WTC11 (cell line): Measurements from ENCODE around the gene UTP3.

Experiments used
- CDX4 ChIP-seq: fragments of 250-450 bp; sonication (Bioruptor Pico); IDR thresholded peaks from 2 replicates; pipeline ENCODE4 v1.9.0; 2021; ENCODE audit warnings: moderate library complexity, mild to moderate bottlenecking, inconsistent platforms, borderline replicate concordance
- CREB1 ChIP-seq: sonication (generic); formaldehyde crosslinking; IDR thresholded peaks from 2 replicates; pipeline ENCODE4 v1.8.0; 2023; ENCODE audit warnings: mild to moderate bottlenecking, missing genetic modification reagents
- ELF4 ChIP-seq: sonication (generic); formaldehyde crosslinking; IDR thresholded peaks from 2 replicates; pipeline ENCODE4 v1.8.1; 2022; ENCODE audit warnings: low read depth, mild to moderate bottlenecking, moderate library complexity, missing genetic modification reagents
- ERG ChIP-seq: fragments of 250-450 bp; sonication (Bioruptor Pico); IDR thresholded peaks from 2 replicates; pipeline ENCODE4 v1.8.0; 2021; ENCODE audit warnings: mild to moderate bottlenecking
- IRF2 ChIP-seq: sonication (generic); formaldehyde crosslinking; IDR thresholded peaks from 2 replicates; pipeline ENCODE4 v1.8.0; 2022; ENCODE audit warnings: low read depth, missing genetic modification reagents, borderline replicate concordance
- SMAD3 ChIP-seq: sonication (generic); formaldehyde crosslinking; IDR thresholded peaks from 2 replicates; pipeline ENCODE4 v1.8.0; 2022; ENCODE audit warnings: missing genetic modification reagents, mild to moderate bottlenecking, borderline replicate concordance
- ZNF121 ChIP-seq: sonication (generic); formaldehyde crosslinking; IDR thresholded peaks from 2 replicates; pipeline ENCODE4 v1.8.0; 2023; ENCODE audit warnings: missing genetic modification reagents
- ZNF232 ChIP-seq: sonication (generic); formaldehyde crosslinking; IDR thresholded peaks from 2 replicates; pipeline ENCODE4 v1.8.0; 2022; ENCODE audit warnings: mild to moderate bottlenecking, missing genetic modification reagents
- ZNF423 ChIP-seq: fragments of 250-450 bp; sonication (Bioruptor Pico); IDR thresholded peaks from 2 replicates; pipeline ENCODE4 v2.1.2; 2022; ENCODE audit warnings: mild to moderate bottlenecking, moderate library complexity
- TF ChIP-seq, protein P1 (sequence below): fragments of 200-600 bp; IDR thresholded peaks from 2 replicates; pipeline ENCODE4 v1.8.0; 2022; ENCODE audit warnings: antibody characterized with exemption
- TF ChIP-seq, protein P2 (sequence below): sonication (generic); formaldehyde crosslinking; IDR thresholded peaks from 2 replicates; pipeline ENCODE4 v1.8.0; 2022; ENCODE audit warnings: mild to moderate bottlenecking, missing genetic modification reagents
- TF ChIP-seq, protein P3 (sequence below): sonication (generic); formaldehyde crosslinking; IDR thresholded peaks from 2 replicates; pipeline ENCODE4 v1.8.0; 2023; ENCODE audit warnings: missing genetic modification reagents, mild to moderate bottlenecking, borderline replicate concordance
- TF ChIP-seq, protein P4 (sequence below): sonication (generic); formaldehyde crosslinking; IDR thresholded peaks from 2 replicates; pipeline ENCODE4 v1.8.1; 2022; ENCODE audit warnings: low read depth, mild to moderate bottlenecking, moderate library complexity, missing genetic modification reagents, borderline replicate concordance

DNA sequence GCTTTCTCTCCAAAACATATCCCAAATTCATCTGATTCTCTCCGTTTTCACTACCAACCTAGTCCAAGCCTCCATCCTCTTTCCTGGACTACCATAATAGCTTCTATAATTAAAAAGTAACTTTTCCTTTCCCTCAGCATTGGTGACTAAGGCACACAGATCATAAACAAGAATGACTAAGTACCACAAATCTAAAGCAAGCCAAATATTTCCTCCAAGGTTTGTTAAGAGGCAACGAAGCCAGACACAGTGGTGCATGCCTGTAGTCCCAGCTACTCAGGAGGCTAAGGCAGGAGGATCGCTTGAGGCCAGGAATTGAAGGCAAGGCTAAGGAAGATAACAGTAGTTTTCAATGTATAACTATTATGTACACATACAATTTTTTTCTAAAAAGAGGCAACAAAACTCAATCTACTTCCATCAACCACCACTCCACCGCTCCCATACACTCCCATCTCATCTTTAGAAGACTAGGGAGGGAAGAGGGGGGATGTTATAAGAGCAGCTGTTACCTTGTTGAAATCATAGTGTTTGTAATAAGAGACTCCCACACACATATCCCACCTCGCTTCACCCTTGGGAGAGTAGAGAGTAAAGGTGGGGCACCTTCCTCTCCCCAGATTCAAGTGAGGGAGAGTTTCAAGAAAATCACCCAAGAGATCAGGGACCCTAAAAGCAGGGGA is 17.9 kb upstream of the UTP3 start:
- TF ChIP-seq ERG (CRISPR knock-in tag) = no peak
- TF ChIP-seq ZNF423 (CRISPR knock-in tag) = no peak
- no peak for TF ChIP-seq ELF4 (CRISPR knock-in tag)
- TF ChIP-seq, protein P1, sequence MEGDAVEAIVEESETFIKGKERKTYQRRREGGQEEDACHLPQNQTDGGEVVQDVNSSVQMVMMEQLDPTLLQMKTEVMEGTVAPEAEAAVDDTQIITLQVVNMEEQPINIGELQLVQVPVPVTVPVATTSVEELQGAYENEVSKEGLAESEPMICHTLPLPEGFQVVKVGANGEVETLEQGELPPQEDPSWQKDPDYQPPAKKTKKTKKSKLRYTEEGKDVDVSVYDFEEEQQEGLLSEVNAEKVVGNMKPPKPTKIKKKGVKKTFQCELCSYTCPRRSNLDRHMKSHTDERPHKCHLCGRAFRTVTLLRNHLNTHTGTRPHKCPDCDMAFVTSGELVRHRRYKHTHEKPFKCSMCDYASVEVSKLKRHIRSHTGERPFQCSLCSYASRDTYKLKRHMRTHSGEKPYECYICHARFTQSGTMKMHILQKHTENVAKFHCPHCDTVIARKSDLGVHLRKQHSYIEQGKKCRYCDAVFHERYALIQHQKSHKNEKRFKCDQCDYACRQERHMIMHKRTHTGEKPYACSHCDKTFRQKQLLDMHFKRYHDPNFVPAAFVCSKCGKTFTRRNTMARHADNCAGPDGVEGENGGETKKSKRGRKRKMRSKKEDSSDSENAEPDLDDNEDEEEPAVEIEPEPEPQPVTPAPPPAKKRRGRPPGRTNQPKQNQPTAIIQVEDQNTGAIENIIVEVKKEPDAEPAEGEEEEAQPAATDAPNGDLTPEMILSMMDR = no peak
- no peak for TF ChIP-seq CREB1 (CRISPR knock-in tag)
- no peak for TF ChIP-seq ZNF232
- no peak for TF ChIP-seq SMAD3 (CRISPR knock-in tag)
- TF ChIP-seq IRF2 (CRISPR knock-in tag) = no peak
- TF ChIP-seq, protein P2, sequence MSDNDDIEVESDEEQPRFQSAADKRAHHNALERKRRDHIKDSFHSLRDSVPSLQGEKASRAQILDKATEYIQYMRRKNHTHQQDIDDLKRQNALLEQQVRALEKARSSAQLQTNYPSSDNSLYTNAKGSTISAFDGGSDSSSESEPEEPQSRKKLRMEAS = no peak
- TF ChIP-seq, protein P3, sequence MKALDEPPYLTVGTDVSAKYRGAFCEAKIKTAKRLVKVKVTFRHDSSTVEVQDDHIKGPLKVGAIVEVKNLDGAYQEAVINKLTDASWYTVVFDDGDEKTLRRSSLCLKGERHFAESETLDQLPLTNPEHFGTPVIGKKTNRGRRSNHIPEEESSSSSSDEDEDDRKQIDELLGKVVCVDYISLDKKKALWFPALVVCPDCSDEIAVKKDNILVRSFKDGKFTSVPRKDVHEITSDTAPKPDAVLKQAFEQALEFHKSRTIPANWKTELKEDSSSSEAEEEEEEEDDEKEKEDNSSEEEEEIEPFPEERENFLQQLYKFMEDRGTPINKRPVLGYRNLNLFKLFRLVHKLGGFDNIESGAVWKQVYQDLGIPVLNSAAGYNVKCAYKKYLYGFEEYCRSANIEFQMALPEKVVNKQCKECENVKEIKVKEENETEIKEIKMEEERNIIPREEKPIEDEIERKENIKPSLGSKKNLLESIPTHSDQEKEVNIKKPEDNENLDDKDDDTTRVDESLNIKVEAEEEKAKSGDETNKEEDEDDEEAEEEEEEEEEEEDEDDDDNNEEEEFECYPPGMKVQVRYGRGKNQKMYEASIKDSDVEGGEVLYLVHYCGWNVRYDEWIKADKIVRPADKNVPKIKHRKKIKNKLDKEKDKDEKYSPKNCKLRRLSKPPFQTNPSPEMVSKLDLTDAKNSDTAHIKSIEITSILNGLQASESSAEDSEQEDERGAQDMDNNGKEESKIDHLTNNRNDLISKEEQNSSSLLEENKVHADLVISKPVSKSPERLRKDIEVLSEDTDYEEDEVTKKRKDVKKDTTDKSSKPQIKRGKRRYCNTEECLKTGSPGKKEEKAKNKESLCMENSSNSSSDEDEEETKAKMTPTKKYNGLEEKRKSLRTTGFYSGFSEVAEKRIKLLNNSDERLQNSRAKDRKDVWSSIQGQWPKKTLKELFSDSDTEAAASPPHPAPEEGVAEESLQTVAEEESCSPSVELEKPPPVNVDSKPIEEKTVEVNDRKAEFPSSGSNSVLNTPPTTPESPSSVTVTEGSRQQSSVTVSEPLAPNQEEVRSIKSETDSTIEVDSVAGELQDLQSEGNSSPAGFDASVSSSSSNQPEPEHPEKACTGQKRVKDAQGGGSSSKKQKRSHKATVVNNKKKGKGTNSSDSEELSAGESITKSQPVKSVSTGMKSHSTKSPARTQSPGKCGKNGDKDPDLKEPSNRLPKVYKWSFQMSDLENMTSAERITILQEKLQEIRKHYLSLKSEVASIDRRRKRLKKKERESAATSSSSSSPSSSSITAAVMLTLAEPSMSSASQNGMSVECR (CRISPR knock-in tag) = no peak
- TF ChIP-seq CDX4 (CRISPR knock-in tag) = no peak
- no peak for TF ChIP-seq ZNF121 (CRISPR knock-in tag)
- TF ChIP-seq, protein P4, sequence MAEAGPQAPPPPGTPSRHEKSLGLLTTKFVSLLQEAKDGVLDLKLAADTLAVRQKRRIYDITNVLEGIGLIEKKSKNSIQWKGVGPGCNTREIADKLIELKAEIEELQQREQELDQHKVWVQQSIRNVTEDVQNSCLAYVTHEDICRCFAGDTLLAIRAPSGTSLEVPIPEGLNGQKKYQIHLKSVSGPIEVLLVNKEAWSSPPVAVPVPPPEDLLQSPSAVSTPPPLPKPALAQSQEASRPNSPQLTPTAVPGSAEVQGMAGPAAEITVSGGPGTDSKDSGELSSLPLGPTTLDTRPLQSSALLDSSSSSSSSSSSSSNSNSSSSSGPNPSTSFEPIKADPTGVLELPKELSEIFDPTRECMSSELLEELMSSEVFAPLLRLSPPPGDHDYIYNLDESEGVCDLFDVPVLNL (CRISPR knock-in tag) = no peak
